ENCODE data around the gene REXO4. TPM values are rescaled to one million over a fixed set of nuclear protein-coding genes. Genes with fewer than 3 reads are reported as not detected.

Gene REXO4
- total RNA-seq, 1 experiment from 2014 or later: 43.6 TPM

DNA sequence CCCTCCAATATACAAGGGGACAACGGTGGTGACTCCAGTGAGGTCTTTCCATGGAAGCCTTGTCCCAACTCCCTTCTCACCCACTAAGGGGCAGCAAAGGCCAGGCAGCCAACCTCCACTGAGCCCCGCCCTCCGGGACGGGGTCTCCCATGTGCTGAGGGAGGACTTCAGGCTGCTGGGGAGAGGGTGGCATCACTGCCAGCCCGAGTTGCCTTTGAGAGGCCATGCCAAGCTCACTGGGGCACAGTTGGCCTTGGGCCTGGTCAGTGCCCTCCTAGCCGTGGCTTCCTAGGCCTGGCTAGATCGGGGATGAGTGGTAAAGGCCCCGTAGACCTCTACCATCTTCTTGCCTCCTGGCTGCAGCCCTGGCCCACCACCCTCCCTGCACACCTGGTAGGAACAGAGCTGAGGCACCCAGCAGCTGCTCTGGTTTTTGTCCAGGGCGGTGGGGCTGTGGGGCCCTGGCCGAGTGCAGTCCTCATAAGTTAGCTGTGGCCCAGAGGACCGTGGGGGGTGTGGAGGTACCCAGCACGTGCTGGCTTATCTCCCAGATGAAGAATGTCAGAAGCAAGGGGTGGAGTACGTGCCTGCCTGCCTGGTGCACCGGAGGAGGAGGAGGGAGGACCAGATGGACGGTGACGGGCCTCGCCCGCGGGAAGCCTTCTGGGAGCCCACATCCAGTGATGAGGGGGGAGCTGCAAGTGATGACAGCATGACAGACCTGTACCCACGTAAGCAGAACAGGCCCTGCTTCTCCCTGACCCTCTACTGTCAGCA lies 58.2 kb downstream of the REXO4 start:
- peaks cover 14% of the 10 kb centered on the region for H3K4me1 ChIP-seq
- BruUV-seq (replicated peaks): no TSS peak
- no peak overlapping the region for H3K4me3 ChIP-seq (ENCODE audit: low read depth, low read length)
- peak overlapping the region; percentile 42 for H3K27ac Mint-ChIP-seq (ENCODE audit: unreplicated experiment)
- peaks cover 20% of the 10 kb centered on the region for H3K4me1 Mint-ChIP-seq (ENCODE audit: low read depth, unreplicated experiment)
- no peaks in the 10 kb centered on the region for H3K9me3 ChIP-seq
- H3K27me3 Mint-ChIP-seq (ENCODE audit: insufficient read depth, unreplicated experiment): no peaks in the 10 kb centered on the region
- peaks cover 94% of the 10 kb centered on the region for H3K36me3 Mint-ChIP-seq (ENCODE audit: insufficient read depth, unreplicated experiment)
- peak; percentile 58 to 70 for DNase-seq
- no peak overlapping the region for H3K4me3 Mint-ChIP-seq (ENCODE audit: unreplicated experiment)
- POLR2A ChIA-PET: interaction anchor here (1.1 kb wide), 1 partner anchor 100 kb away, joined by 3 read pairs; the partner anchor contains the start of gene CACFD1
- peaks cover 2% of the 10 kb centered on the region for H3K36me3 ChIP-seq (ENCODE audit: control insufficient read depth, insufficient read depth, low read length)
- no peaks in the 10 kb centered on the region for H3K27me3 ChIP-seq (replicated peaks; ENCODE audit: control insufficient read depth, insufficient read depth, low read length)
- CTCF ChIA-PET: interaction anchor here (0.6 kb wide), 1 partner anchor 119 kb away, joined by 4 read pairs; the partner anchor contains the start of gene SLC2A6
- intact Hi-C loops (cut with micrococcal nuclease; ENCODE audit: unreplicated experiment): loop anchor here (1.0 kb wide), 2 partner anchors 45 to 127 kb away; no protein-coding TSS in a partner anchor
- no peaks in the 10 kb centered on the region for H3K9me3 Mint-ChIP-seq (ENCODE audit: unreplicated experiment)
- TF ChIP-seq, protein P1, sequence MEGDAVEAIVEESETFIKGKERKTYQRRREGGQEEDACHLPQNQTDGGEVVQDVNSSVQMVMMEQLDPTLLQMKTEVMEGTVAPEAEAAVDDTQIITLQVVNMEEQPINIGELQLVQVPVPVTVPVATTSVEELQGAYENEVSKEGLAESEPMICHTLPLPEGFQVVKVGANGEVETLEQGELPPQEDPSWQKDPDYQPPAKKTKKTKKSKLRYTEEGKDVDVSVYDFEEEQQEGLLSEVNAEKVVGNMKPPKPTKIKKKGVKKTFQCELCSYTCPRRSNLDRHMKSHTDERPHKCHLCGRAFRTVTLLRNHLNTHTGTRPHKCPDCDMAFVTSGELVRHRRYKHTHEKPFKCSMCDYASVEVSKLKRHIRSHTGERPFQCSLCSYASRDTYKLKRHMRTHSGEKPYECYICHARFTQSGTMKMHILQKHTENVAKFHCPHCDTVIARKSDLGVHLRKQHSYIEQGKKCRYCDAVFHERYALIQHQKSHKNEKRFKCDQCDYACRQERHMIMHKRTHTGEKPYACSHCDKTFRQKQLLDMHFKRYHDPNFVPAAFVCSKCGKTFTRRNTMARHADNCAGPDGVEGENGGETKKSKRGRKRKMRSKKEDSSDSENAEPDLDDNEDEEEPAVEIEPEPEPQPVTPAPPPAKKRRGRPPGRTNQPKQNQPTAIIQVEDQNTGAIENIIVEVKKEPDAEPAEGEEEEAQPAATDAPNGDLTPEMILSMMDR (IDR thresholded peaks at IDR 0.05; ENCODE audit: insufficient read depth in 1 of 2, low read depth in 1 of 2, low read length in 1 of 2, severe bottlenecking in 1 of 2, unreplicated experiment in 1 of 2): peak; percentile 32 to 57

DNA sequence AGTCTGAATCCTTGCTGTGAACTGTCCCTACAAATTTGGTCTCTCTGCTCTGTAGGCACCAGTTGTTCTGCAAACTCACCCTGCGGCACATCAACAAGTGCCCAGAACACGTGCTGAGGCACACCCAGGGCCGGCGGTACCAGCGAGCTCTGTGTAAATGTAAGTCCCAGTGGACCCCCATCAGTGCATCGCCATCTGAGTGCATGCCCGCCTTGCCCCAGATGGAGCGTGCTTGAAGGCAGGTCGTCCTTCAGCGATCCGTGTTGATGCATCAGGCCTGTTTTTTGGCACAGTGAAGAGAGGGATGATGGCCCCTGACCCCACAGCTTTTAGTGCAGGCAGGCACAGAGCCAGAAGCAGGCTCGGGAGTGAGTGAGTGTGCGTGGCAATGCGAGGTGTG lies 60.2 kb downstream of the REXO4 start:
- Mint-ChIP-seq H3K4me1 (ENCODE audit: low read depth, unreplicated experiment) (peaks cover 20% of the 10 kb centered on the region), H3K27ac (ENCODE audit: unreplicated experiment) (no peak overlapping the region), H3K4me3 (ENCODE audit: unreplicated experiment) (peak overlapping the region; percentile 86), H3K9me3 (ENCODE audit: unreplicated experiment) (no peaks in the 10 kb centered on the region), H3K27me3 (ENCODE audit: insufficient read depth, unreplicated experiment) (no peaks in the 10 kb centered on the region), H3K36me3 (ENCODE audit: insufficient read depth, unreplicated experiment) (peaks cover 93% of the 10 kb centered on the region)
- Histone ChIP-seq H3K27me3 (replicated peaks; ENCODE audit: control insufficient read depth, insufficient read depth, low read length) (no peaks in the 10 kb centered on the region), H3K9me3 (no peaks in the 10 kb centered on the region), H3K36me3 (ENCODE audit: control insufficient read depth, insufficient read depth, low read length) (peaks cover 5% of the 10 kb centered on the region), H3K4me3 (ENCODE audit: low read depth, low read length) (peak overlapping the region; percentile 62), H3K4me1 (peaks cover 14% of the 10 kb centered on the region)
- no TSS peak for BruUV-seq (replicated peaks)
- POLR2A ChIA-PET: no interaction called here
- DNase-seq: no peak
- CTCF ChIA-PET: interaction anchor here (0.9 to 1.8 kb wide), 7 partner anchors 8 to 170 kb away, joined by 3 to 9 read pairs (median 3); partner anchors contain the start of genes MED22 and RPL7A
- TF ChIP-seq, protein P1 (IDR thresholded peaks at IDR 0.05; ENCODE audit: insufficient read depth in 1 of 2, low read depth in 1 of 2, low read length in 1 of 2, severe bottlenecking in 1 of 2, unreplicated experiment in 1 of 2): no peak
- intact Hi-C loops (cut with micrococcal nuclease; ENCODE audit: unreplicated experiment): loop anchor here (2.0 kb wide), 2 partner anchors 19 to 37 kb away; partner anchors contain the start of genes STKLD1 and SURF4

DNA sequence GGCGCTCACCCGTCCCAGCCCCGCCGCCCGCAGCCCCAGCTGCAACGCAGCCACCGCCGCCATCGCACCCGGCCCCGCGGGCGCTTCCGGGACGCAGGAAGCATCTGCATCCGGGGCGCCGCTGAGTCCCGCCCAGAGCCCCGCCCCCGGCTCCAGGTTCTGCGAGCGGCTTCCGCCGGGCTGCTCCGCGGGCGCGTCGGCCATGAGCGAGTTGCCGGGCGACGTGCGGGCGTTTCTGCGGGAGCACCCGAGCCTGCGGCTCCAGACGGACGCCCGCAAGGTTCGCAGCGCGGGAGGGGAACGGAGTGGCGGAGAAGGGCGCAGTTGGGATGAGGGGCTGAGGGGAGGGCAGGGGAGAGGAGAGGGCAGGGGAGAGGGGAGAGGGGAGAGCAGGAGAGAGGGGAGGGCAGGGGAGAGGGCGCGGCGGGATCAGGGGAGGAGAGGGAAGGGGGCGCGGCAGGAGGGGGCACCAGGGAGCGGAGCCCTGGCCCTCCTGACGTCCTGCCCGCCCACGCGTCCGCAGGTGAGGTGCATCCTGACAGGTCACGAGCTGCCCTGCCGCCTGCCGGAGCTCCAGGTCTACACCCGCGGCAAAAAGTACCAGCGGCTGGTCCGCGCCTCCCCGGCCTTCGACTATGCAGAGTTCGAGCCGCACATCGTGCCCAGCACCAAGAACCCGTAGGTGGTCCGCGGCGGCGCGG lies 61.3 kb downstream of the REXO4 start, which contains the start of the genes SURF1 and SURF2:
Gene SURF1, minus strand, starts transcription at position 97 of the 701 bp plus-strand sequence. Its CDS starts 34 bp downstream, at position 63.
Gene SURF2, plus strand, starts transcription at position 160 of the 701 bp plus-strand sequence. Its CDS starts 43 bp downstream, at position 203.
- peak; percentile 86 to 93 for DNase-seq
- H3K27me3 Mint-ChIP-seq (ENCODE audit: insufficient read depth, unreplicated experiment): no peaks in the 10 kb centered on the region
- no peaks in the 10 kb centered on the region for H3K9me3 ChIP-seq
- ChIA-PET CTCF (interaction anchor here (0.6 to 1.8 kb wide), 14 partner anchors 9 to 782 kb away, joined by 3 to 9 read pairs (median 3); partner anchors contain the start of genes MED22 and RPL7A), POLR2A (interaction anchor here (0.6 to 1.5 kb wide), 3 partner anchors 8 to 103 kb away, joined by 3 to 13 read pairs (median 5); partner anchors contain the start of genes MED22, RPL7A and SURF6)
- no peaks in the 10 kb centered on the region for H3K27me3 ChIP-seq (replicated peaks; ENCODE audit: control insufficient read depth, insufficient read depth, low read length)
- peak within 1 kb of the TSS; percentile 86 for H3K4me3 Mint-ChIP-seq (ENCODE audit: unreplicated experiment)
- H3K36me3 Mint-ChIP-seq (ENCODE audit: insufficient read depth, unreplicated experiment): peaks cover 93% of the 10 kb centered on the region
- no peaks in the 10 kb centered on the region for H3K9me3 Mint-ChIP-seq (ENCODE audit: unreplicated experiment)
- TF ChIP-seq, protein P1 (IDR thresholded peaks at IDR 0.05; ENCODE audit: insufficient read depth in 1 of 2, low read depth in 1 of 2, low read length in 1 of 2, severe bottlenecking in 1 of 2, unreplicated experiment in 1 of 2): peak in 1 of 2 experiments; percentile 52
- H3K4me3 ChIP-seq (ENCODE audit: low read depth, low read length): peak within 1 kb of the TSS; percentile 62
- no TSS peak for BruUV-seq (replicated peaks)
- H3K4me1 ChIP-seq: peaks cover 14% of the 10 kb centered on the region
- peaks cover 20% of the 10 kb centered on the region for H3K4me1 Mint-ChIP-seq (ENCODE audit: low read depth, unreplicated experiment)
- intact Hi-C loops (cut with micrococcal nuclease; ENCODE audit: unreplicated experiment): loop anchor here (2.0 kb wide), 2 partner anchors 20 to 38 kb away; partner anchors contain the start of genes STKLD1 and SURF4
- peak within 1 kb of the TSS; percentile 88 for H3K27ac Mint-ChIP-seq (ENCODE audit: unreplicated experiment)
- H3K36me3 ChIP-seq (ENCODE audit: control insufficient read depth, insufficient read depth, low read length): peaks cover 7% of the 10 kb centered on the region

Measured in Caco-2 (cell line).